GM10847 (cell line): ENCODE measurements around the gene SSPN.

ENCODE experiments used
- POLR2A ChIP-seq: IDR thresholded peaks from 2 replicates; pipeline ENCODE4 v1.6.1; 2011; ENCODE audit not compliant: insufficient read length; ENCODE audit errors: extremely low read depth

The SSPN gene

DNA sequence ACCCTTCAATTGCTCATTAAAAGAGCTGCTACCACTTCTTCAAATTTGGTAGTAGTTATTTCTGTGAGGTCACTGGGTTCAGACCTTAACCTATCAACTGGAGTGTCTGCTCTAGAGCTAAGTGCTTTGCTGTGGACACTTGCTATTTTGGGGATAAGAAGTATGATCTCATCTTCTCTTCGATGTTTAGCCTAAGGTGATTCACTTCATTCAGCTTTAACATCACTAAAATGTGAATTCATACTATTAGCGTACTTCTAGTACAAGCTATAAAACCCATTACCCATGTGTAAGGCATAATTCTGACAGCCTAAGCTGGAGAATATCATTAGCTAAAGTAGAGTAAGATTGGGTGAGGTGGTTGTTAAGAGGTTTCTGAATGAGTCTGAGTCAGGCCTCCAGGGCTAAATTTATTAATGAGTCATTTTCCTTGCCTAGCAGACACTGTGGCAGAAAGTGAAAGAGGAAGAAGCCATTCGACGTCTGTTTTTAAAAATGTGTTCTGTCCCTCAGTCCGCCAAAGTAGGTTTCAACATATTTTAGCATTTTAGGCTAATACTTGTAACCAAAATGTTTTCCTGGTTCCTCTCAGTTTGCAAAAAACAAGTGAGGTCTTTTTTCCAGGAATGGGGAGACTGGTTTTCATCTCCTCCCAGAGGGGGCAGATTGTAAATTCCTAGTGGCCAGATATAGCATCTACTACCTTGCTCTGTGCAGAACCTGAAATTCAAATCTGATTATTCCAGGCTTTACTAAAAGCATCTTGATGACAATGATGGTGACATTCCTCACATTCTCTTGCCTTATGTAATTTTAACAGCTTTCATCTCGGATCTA, 103.6 kb downstream of the SSPN start:
- TF ChIP-seq POLR2A: no peak

DNA sequence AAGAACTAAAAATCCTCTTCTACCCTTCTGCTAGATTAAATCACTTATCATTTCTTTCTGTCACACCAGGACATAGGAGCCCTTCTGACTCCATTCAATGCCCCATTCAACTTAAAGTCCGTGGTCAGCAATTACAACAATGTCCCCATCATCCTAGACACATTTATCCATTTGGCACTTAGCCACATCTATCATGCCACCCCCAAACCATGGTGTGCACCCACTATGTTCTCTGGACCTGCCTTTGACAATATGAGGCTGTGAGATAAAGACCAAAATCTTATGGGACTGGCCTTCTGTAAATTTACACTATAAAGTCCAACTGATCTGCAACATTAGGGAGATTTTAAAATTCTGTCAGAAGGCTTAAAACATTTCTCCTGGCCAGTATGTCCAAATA, 104.4 kb downstream of the SSPN start:
- no peak for TF ChIP-seq POLR2A
